MM.1S (cell line): ENCODE data around the gene SLIT3.

ENCODE experiments used
- EZH2 ChIP-seq: fragments of 300-600 bp; sonication (generic); optimal IDR thresholded peaks from 2 replicates; pipeline ENCODE3; 2017; ENCODE audit warnings: low read depth, mild to moderate bottlenecking, antibody characterized with exemption, low read length, mixed read lengths
- TF ChIP-seq, protein P1 (sequence below): fragments of 300-600 bp; sonication (generic); IDR thresholded peaks from 2 replicates; pipeline ENCODE4 v1.5.1; 2016; ENCODE audit warnings: antibody characterized with exemption, low read length, mixed read lengths

DNA sequence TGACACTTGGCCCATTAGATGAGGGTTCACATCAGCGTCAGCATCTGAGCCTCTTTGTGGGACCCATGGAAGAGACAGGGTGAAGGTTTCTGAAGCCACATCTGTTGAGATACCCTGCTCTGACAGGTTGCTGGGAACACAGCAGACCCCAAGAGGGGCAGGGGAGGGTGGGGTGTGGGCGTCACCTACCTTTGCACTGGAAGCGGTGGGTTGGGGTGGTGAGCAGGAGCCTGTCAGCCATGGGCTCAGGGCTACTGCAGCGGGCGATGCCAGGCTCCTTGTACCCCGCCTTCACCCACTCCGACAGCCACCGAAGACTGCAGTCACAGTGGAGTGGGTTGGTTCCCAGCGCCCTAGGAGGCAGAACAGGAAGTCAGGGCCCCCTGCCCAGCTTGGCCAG lies 590.2 kb downstream of the SLIT3 start:
- TF ChIP-seq, protein P1, sequence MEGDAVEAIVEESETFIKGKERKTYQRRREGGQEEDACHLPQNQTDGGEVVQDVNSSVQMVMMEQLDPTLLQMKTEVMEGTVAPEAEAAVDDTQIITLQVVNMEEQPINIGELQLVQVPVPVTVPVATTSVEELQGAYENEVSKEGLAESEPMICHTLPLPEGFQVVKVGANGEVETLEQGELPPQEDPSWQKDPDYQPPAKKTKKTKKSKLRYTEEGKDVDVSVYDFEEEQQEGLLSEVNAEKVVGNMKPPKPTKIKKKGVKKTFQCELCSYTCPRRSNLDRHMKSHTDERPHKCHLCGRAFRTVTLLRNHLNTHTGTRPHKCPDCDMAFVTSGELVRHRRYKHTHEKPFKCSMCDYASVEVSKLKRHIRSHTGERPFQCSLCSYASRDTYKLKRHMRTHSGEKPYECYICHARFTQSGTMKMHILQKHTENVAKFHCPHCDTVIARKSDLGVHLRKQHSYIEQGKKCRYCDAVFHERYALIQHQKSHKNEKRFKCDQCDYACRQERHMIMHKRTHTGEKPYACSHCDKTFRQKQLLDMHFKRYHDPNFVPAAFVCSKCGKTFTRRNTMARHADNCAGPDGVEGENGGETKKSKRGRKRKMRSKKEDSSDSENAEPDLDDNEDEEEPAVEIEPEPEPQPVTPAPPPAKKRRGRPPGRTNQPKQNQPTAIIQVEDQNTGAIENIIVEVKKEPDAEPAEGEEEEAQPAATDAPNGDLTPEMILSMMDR: no peak
- TF ChIP-seq EZH2: no peak
